Upper lobe of left lung (tissue), 4 donors: ENCODE results near the gene AP1AR.

ENCODE experiments used
- CTCF ChIP-seq, 6 experiments: fragments of 450-650 bp in 4 of 6; fragments of 200-600 bp in 2 of 6; sonication (generic) in 2 of 6; IDR thresholded peaks; one replicate each; pipeline ENCODE4 v1.5.1; 2016 to 2019; ENCODE audit warnings: antibody characterized with exemption in 6 of 6
- POLR2A ChIP-seq, 4 donors: fragments of 450-650 bp; IDR thresholded peaks; one replicate each; pipeline ENCODE4 v1.5.1; 2016 to 2017; ENCODE audit warnings: antibody characterized with exemption in 4 of 4, mild to moderate bottlenecking in 2 of 4
- POLR2AphosphoS5 ChIP-seq, 2 donors: sonication (generic); formaldehyde crosslinking; IDR thresholded peaks; one replicate each; pipeline ENCODE4 v1.5.1; 2017; ENCODE audit warnings: antibody characterized with exemption in 2 of 2

GRCh38 chr4:112231779-112232713 is at the start of gene AP1AR:
- TF ChIP-seq CTCF (IDR thresholded peaks at IDR 0.05) (peak in 5 of 6 experiments; percentile 25 to 55 (median 42)), POLR2A (IDR thresholded peaks at IDR 0.05) (peak in 3 of 4 donors; percentile 78 to 91 (median 88)), POLR2AphosphoS5 (IDR thresholded peaks at IDR 0.05) (peak; percentile 34 to 47)
